SK-N-SH treated with all-trans-retinoic acid at 6 μM for 48 hours (cell line): ENCODE results near the gene STARD10.

ENCODE experiments used
- ATAC-seq: fragments of 200-7000 bp; cut with Tn5 transposase; 3 replicates; pipeline ENCODE4 v1.9.1; 2020; ENCODE audit warnings: mild to moderate bottlenecking, moderate library complexity
- ARNTL ChIP-seq: fragments of 450-650 bp; formaldehyde crosslinking; IDR thresholded peaks from 2 replicates; pipeline ENCODE4 v1.5.0; 2020; ENCODE audit warnings: low read depth, mild to moderate bottlenecking, moderate library complexity, borderline replicate concordance
- BACH2 ChIP-seq: fragments of 250-450 bp; sonication (Bioruptor Pico); IDR thresholded peaks from 2 replicates; pipeline ENCODE4 v1.9.0; 2021; ENCODE audit warnings: mild to moderate bottlenecking, borderline replicate concordance
- CSDC2 ChIP-seq: fragments of 250-450 bp; sonication (Bioruptor Pico); IDR thresholded peaks from 2 replicates; pipeline ENCODE4 v1.5.0; 2020; ENCODE audit warnings: mild to moderate bottlenecking, moderate library complexity
- ESRRG ChIP-seq: fragments of 250-450 bp; sonication (Bioruptor Pico); IDR thresholded peaks from 2 replicates; pipeline ENCODE4 v1.6.1; 2021; ENCODE audit warnings: mild to moderate bottlenecking
- GLIS3 ChIP-seq: fragments of 250-450 bp; sonication (Bioruptor Pico); IDR thresholded peaks from 2 replicates; pipeline ENCODE4 v1.5.0; 2020; ENCODE audit warnings: mild to moderate bottlenecking, moderate library complexity
- OSR1 ChIP-seq: fragments of 250-450 bp; sonication (Bioruptor Pico); IDR thresholded peaks from 2 replicates; pipeline ENCODE4 v1.8.0; 2022; ENCODE audit warnings: moderate library complexity, mild to moderate bottlenecking, inconsistent platforms
- PPARA ChIP-seq: fragments of 250-450 bp; sonication (Bioruptor Pico); IDR thresholded peaks from 2 replicates; pipeline ENCODE4 v1.5.0; 2020; ENCODE audit warnings: mild to moderate bottlenecking, borderline replicate concordance
- RARB ChIP-seq: fragments of 250-450 bp; sonication (Bioruptor Pico); IDR thresholded peaks from 2 replicates; pipeline ENCODE4 v1.8.0; 2021; ENCODE audit warnings: mild to moderate bottlenecking, moderate library complexity
- SNAI2 ChIP-seq: fragments of 250-450 bp; sonication (Bioruptor Pico); IDR thresholded peaks from 2 replicates; pipeline ENCODE4 v1.5.0; 2020; ENCODE audit warnings: mild to moderate bottlenecking, moderate library complexity
- TCF4 ChIP-seq: fragments of 250-450 bp; sonication (Bioruptor Pico); IDR thresholded peaks from 2 replicates; pipeline ENCODE4 v1.8.0; 2021; ENCODE audit warnings: mild to moderate bottlenecking, moderate library complexity, borderline replicate concordance
- TOX ChIP-seq: fragments of 250-450 bp; sonication (Bioruptor Pico); IDR thresholded peaks from 2 replicates; pipeline ENCODE4 v1.8.0; 2021; ENCODE audit warnings: mild to moderate bottlenecking, moderate library complexity, borderline replicate concordance
- ZC3H10 ChIP-seq: fragments of 250-450 bp; sonication (Bioruptor Pico); IDR thresholded peaks from 2 replicates; pipeline ENCODE4 v1.5.1; 2021; ENCODE audit warnings: mild to moderate bottlenecking, moderate library complexity
- ZFP3 ChIP-seq: fragments of 250-450 bp; sonication (Bioruptor Pico); IDR thresholded peaks from 2 replicates; pipeline ENCODE4 v1.5.0; 2020; ENCODE audit warnings: mild to moderate bottlenecking, moderate library complexity
- ZFP30 ChIP-seq: fragments of 450-650 bp; formaldehyde crosslinking; IDR thresholded peaks from 2 replicates; pipeline ENCODE4 v1.5.0; 2022; ENCODE audit warnings: mild to moderate bottlenecking, moderate library complexity
- ZNF70 ChIP-seq: fragments of 450-650 bp; formaldehyde crosslinking; IDR thresholded peaks from 2 replicates; pipeline ENCODE4 v1.5.0; 2020; ENCODE audit warnings: mild to moderate bottlenecking, moderate library complexity
- ZNF8 ChIP-seq: fragments of 450-650 bp; formaldehyde crosslinking; IDR thresholded peaks from 2 replicates; pipeline ENCODE4 v1.5.0; 2020; ENCODE audit warnings: mild to moderate bottlenecking, moderate library complexity
- TF ChIP-seq, protein P1 (sequence below): fragments of 250-450 bp; sonication (Bioruptor Pico); IDR thresholded peaks from 2 replicates; pipeline ENCODE4 v1.8.0; 2021; ENCODE audit warnings: low read depth, mild to moderate bottlenecking, moderate library complexity, borderline replicate concordance
- TF ChIP-seq, protein P2 (sequence below): fragments of 250-450 bp; sonication (Bioruptor Pico); IDR thresholded peaks from 2 replicates; pipeline ENCODE4 v1.5.1; 2020; ENCODE audit warnings: low read depth, mild to moderate bottlenecking, moderate library complexity
- TF ChIP-seq, protein P3 (sequence below): fragments of 250-450 bp; sonication (Bioruptor Pico); IDR thresholded peaks from 2 replicates; pipeline ENCODE4 v1.5.1; 2021; ENCODE audit warnings: mild to moderate bottlenecking, moderate library complexity
- TF ChIP-seq, protein P4 (sequence below): fragments of 250-450 bp; sonication (Bioruptor Pico); IDR thresholded peaks from 2 replicates; pipeline ENCODE4 v1.8.0; 2020; ENCODE audit warnings: mild to moderate bottlenecking, moderate library complexity, borderline replicate concordance
- TF ChIP-seq, protein P5 (sequence below): fragments of 250-450 bp; sonication (Bioruptor Pico); IDR thresholded peaks from 2 replicates; pipeline ENCODE4 v1.5.0; 2020; ENCODE audit warnings: mild to moderate bottlenecking, moderate library complexity

The STARD10 gene

DNA sequence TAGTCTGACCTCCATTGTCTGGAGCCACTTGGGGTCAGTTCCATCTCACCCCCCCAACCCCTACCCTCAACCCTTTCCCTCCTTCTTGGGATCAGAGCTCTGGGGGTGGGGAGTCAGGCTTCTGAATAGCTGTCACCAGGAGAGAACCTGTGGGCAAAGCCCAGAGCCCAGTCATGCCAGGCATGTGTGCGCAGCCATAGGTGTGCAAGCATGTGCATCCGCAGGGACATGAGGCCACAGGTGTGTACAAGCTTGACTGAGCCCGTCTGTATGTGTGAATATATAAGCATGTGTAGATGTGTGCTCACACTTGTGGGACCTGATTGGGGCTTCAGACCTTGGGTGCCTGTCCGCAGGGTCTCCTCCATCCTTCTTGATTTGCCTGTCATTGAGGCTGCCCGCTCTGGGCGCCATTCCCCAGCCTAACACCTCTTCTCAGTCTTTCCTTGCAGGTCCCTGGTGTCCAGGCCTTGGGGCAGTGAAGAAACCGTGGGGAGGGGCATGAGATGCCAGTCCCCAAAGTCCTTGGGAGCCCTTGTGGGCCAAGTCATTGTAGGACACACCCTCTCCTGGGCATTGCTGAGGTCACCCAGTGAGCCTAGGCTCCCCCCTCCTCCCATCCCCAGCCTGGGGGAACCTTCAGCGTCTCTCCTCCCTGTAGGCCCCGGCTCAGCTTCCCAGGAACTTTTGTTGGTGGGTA lies 29.4 kb upstream of the STARD10 start (continued):
- TF ChIP-seq, protein P1, sequence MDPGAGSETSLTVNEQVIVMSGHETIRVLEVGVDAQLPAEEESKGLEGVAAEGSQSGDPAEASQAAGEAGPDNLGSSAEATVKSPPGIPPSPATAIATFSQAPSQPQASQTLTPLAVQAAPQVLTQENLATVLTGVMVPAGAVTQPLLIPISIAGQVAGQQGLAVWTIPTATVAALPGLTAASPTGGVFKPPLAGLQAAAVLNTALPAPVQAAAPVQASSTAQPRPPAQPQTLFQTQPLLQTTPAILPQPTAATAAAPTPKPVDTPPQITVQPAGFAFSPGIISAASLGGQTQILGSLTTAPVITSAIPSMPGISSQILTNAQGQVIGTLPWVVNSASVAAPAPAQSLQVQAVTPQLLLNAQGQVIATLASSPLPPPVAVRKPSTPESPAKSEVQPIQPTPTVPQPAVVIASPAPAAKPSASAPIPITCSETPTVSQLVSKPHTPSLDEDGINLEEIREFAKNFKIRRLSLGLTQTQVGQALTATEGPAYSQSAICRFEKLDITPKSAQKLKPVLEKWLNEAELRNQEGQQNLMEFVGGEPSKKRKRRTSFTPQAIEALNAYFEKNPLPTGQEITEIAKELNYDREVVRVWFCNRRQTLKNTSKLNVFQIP: no peak
- TF ChIP-seq SNAI2 (CRISPR knock-in tag): no peak
- TF ChIP-seq GLIS3 (CRISPR knock-in tag): no peak
- TF ChIP-seq ZFP3 (CRISPR knock-in tag): no peak
- TF ChIP-seq ARNTL (CRISPR knock-in tag): no peak
- no peak for TF ChIP-seq CSDC2 (CRISPR knock-in tag)
- TF ChIP-seq, protein P2, sequence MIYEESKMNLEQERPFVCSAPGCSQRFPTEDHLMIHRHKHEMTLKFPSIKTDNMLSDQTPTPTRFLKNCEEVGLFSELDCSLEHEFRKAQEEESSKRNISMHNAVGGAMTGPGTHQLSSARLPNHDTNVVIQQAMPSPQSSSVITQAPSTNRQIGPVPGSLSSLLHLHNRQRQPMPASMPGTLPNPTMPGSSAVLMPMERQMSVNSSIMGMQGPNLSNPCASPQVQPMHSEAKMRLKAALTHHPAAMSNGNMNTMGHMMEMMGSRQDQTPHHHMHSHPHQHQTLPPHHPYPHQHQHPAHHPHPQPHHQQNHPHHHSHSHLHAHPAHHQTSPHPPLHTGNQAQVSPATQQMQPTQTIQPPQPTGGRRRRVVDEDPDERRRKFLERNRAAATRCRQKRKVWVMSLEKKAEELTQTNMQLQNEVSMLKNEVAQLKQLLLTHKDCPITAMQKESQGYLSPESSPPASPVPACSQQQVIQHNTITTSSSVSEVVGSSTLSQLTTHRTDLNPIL (CRISPR knock-in tag): no peak
- no peak for TF ChIP-seq ZNF70 (CRISPR knock-in tag)
- TF ChIP-seq, protein P3, sequence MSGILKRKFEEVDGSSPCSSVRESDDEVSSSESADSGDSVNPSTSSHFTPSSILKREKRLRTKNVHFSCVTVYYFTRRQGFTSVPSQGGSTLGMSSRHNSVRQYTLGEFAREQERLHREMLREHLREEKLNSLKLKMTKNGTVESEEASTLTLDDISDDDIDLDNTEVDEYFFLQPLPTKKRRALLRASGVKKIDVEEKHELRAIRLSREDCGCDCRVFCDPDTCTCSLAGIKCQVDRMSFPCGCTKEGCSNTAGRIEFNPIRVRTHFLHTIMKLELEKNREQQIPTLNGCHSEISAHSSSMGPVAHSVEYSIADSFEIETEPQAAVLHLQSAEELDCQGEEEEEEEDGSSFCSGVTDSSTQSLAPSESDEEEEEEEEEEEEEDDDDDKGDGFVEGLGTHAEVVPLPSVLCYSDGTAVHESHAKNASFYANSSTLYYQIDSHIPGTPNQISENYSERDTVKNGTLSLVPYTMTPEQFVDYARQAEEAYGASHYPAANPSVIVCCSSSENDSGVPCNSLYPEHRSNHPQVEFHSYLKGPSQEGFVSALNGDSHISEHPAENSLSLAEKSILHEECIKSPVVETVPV (CRISPR knock-in tag): no peak
- no peak for TF ChIP-seq ZC3H10 (CRISPR knock-in tag)

DNA sequence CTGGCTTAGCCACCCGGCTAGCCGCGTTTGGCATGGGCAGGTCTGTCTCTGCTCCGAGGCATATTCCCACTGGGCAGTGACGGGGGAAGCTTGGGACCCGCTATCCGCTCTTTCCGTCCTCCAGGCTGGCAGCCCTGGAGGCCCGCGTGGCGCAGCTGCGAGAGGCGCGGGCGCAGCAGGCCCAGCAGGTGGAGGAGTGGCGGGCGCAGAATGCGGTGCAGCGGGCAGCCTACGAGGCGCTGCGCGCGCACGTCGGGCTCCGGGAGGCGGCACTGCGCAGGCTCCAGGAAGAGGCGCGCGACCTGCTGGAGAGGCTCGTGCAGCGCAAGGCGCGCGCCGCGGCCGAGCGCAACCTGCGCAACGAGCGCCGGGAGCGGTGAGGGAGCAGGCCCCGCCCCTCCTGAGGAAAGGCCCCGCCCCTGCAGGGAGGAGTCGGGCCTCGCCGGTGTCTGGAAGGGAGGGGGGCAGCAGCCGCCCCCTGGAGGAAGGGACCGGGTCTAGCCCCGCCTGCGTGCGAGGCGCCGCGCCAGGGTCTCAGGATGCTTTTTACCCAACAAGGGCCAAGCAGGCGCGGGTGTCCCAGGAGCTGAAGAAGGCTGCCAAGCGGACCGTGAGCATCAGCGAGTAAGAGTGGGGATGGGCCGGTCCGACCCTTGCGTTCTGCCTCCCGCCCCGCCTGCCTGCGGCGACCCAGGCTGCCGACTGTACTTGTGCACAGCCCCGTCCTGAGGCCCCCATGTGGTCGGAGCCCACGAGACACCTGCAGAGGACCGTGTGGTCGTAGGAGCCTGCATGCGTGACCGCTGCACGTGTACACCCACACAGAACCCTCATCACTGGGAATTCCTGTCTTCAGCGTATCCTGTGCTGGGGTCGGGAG lies 28.3 kb upstream of the STARD10 start:
- TF ChIP-seq TCF4 (CRISPR knock-in tag): no peak
- no peak for TF ChIP-seq SNAI2 (CRISPR knock-in tag)
- no peak for TF ChIP-seq TOX (CRISPR knock-in tag)
- TF ChIP-seq, protein P4, sequence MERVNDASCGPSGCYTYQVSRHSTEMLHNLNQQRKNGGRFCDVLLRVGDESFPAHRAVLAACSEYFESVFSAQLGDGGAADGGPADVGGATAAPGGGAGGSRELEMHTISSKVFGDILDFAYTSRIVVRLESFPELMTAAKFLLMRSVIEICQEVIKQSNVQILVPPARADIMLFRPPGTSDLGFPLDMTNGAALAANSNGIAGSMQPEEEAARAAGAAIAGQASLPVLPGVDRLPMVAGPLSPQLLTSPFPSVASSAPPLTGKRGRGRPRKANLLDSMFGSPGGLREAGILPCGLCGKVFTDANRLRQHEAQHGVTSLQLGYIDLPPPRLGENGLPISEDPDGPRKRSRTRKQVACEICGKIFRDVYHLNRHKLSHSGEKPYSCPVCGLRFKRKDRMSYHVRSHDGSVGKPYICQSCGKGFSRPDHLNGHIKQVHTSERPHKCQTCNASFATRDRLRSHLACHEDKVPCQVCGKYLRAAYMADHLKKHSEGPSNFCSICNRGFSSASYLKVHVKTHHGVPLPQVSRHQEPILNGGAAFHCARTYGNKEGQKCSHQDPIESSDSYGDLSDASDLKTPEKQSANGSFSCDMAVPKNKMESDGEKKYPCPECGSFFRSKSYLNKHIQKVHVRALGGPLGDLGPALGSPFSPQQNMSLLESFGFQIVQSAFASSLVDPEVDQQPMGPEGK: peak; percentile 91; the same call in 1 of the 2 replicates
- no peak for TF ChIP-seq ARNTL (CRISPR knock-in tag)
- TF ChIP-seq ZNF8: no peak
- TF ChIP-seq, protein P5, sequence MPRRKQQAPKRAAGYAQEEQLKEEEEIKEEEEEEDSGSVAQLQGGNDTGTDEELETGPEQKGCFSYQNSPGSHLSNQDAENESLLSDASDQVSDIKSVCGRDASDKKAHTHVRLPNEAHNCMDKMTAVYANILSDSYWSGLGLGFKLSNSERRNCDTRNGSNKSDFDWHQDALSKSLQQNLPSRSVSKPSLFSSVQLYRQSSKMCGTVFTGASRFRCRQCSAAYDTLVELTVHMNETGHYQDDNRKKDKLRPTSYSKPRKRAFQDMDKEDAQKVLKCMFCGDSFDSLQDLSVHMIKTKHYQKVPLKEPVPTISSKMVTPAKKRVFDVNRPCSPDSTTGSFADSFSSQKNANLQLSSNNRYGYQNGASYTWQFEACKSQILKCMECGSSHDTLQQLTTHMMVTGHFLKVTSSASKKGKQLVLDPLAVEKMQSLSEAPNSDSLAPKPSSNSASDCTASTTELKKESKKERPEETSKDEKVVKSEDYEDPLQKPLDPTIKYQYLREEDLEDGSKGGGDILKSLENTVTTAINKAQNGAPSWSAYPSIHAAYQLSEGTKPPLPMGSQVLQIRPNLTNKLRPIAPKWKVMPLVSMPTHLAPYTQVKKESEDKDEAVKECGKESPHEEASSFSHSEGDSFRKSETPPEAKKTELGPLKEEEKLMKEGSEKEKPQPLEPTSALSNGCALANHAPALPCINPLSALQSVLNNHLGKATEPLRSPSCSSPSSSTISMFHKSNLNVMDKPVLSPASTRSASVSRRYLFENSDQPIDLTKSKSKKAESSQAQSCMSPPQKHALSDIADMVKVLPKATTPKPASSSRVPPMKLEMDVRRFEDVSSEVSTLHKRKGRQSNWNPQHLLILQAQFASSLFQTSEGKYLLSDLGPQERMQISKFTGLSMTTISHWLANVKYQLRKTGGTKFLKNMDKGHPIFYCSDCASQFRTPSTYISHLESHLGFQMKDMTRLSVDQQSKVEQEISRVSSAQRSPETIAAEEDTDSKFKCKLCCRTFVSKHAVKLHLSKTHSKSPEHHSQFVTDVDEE (CRISPR knock-in tag): no peak; the same call in 1 of the 2 replicates
- 0 out of 2 replicates have a peak, but pooled peaks have one; percentile 46 for TF ChIP-seq GLIS3 (CRISPR knock-in tag)
- TF ChIP-seq CSDC2 (CRISPR knock-in tag): no peak
- no peak for TF ChIP-seq ZC3H10 (CRISPR knock-in tag)
- TF ChIP-seq RARB: no peak
- TF ChIP-seq, protein P1: no peak
- TF ChIP-seq ZFP30 (CRISPR knock-in tag): no peak
- 0 out of 2 replicates have a peak, but pooled peaks have one; percentile 42 for TF ChIP-seq ZFP3 (CRISPR knock-in tag)
- TF ChIP-seq OSR1: no peak
- no peak for TF ChIP-seq BACH2 (CRISPR knock-in tag)
- TF ChIP-seq, protein P2 (CRISPR knock-in tag): no peak
- no peak for TF ChIP-seq ESRRG (CRISPR knock-in tag)
- no peak for TF ChIP-seq ZNF70 (CRISPR knock-in tag)
- TF ChIP-seq PPARA: no peak
- TF ChIP-seq, all 23 proteins: peak for 3
- ATAC-seq: peak; percentile 89
